Nephron (organoid): ENCODE results near the gene ZSCAN1.
A peak's percentile ranks its signal among the peaks of the same experiment; 100 is the strongest.

Source experiments
- H3K27ac Mint-ChIP-seq, 3 experiments: 2 replicates each; pipeline ENCODE4 v1.8.0; 2020; ENCODE audit warnings: mixed read lengths in 3 of 3, mild to moderate bottlenecking in 2 of 3, moderate library complexity in 1 of 3
- H3K27me3 Mint-ChIP-seq: 2 replicates; pipeline ENCODE4 v1.8.0; 2021; ENCODE audit warnings: low read depth, mild to moderate bottlenecking, moderate library complexity, mixed read lengths
- H3K36me3 Mint-ChIP-seq: 2 replicates; pipeline ENCODE4 v1.8.0; 2020; ENCODE audit warnings: low read depth, mixed read lengths
- H3K4me1 Mint-ChIP-seq: 2 replicates; pipeline ENCODE4 v1.8.0; 2020; ENCODE audit warnings: mixed read lengths
- H3K4me3 Mint-ChIP-seq, 3 experiments: 2 replicates each; pipeline ENCODE4 v1.8.0; 2020; ENCODE audit warnings: mild to moderate bottlenecking in 3 of 3, mixed read lengths in 3 of 3, moderate library complexity in 2 of 3
- H3K9me3 Mint-ChIP-seq: 2 replicates; pipeline ENCODE4 v1.8.0; 2020; ENCODE audit warnings: mixed read lengths
- CTCF ChIP-seq, 3 experiments: fragments of 200-600 bp; sonication (generic); IDR thresholded peaks; one replicate each; pipeline ENCODE4 v1.5.0; 2021; ENCODE audit warnings: antibody characterized with exemption in 3 of 3; ENCODE audit not compliant: unreplicated experiment in 3 of 3

ZSCAN1 gene

GRCh38 chr19:58053480-58054156, 19.8 kb downstream of the ZSCAN1 start:
- H3K27me3 Mint-ChIP-seq = no peaks in the 10 kb centered on the region
- H3K36me3 Mint-ChIP-seq = peaks cover 12% of the 10 kb centered on the region
- H3K27ac Mint-ChIP-seq = no peak overlapping the region
- no peak for TF ChIP-seq CTCF (IDR thresholded peaks at IDR 0.05; ENCODE audit: unreplicated experiment in 3 of 3)
- H3K9me3 Mint-ChIP-seq = peaks cover 50% of the 10 kb centered on the region
- H3K4me3 Mint-ChIP-seq = no peak overlapping the region
- H3K4me1 Mint-ChIP-seq = no peaks in the 10 kb centered on the region

GRCh38 chr19:58054901-58055874, 21.4 kb downstream of the ZSCAN1 start:
- Mint-ChIP-seq H3K36me3 (peaks cover 19% of the 10 kb centered on the region), H3K9me3 (peaks cover 42% of the 10 kb centered on the region), H3K4me1 (no peaks in the 10 kb centered on the region), H3K27ac (no peak overlapping the region), H3K27me3 (no peaks in the 10 kb centered on the region), H3K4me3 (no peak overlapping the region)
- TF ChIP-seq CTCF (IDR thresholded peaks at IDR 0.05; ENCODE audit: unreplicated experiment in 3 of 3) = no peak

- Mint-ChIP-seq H3K9me3 (peaks cover 39% of the 10 kb centered on the region), H3K36me3 (peaks cover 23% of the 10 kb centered on the region), H3K27ac (no peak overlapping the region), H3K4me3 (peak overlapping the region in 1 of 3 experiments; percentile 41), H3K4me1 (no peaks in the 10 kb centered on the region), H3K27me3 (no peaks in the 10 kb centered on the region)
- no peak for TF ChIP-seq CTCF (IDR thresholded peaks at IDR 0.05; ENCODE audit: unreplicated experiment in 3 of 3)
These were observed 22.4 kb downstream of the ZSCAN1 start for GRCh38 chr19:58056261-58056660.

- TF ChIP-seq CTCF (IDR thresholded peaks at IDR 0.05; ENCODE audit: unreplicated experiment in 3 of 3) = no peak
- Mint-ChIP-seq H3K4me1 (no peaks in the 10 kb centered on the region), H3K4me3 (no peak overlapping the region), H3K9me3 (peaks cover 40% of the 10 kb centered on the region), H3K36me3 (peaks cover 26% of the 10 kb centered on the region), H3K27ac (no peak overlapping the region), H3K27me3 (no peaks in the 10 kb centered on the region)
These were observed 23.0 kb downstream of the ZSCAN1 start for GRCh38 chr19:58056861-58057260.

GRCh38 chr19:58058467-58058866, 24.6 kb downstream of the ZSCAN1 start:
- peaks cover 38% of the 10 kb centered on the region for H3K36me3 Mint-ChIP-seq
- H3K4me3 Mint-ChIP-seq = peak overlapping the region; percentile 82 to 89 (median 85)
- H3K27me3 Mint-ChIP-seq = no peaks in the 10 kb centered on the region
- H3K9me3 Mint-ChIP-seq = peaks cover 49% of the 10 kb centered on the region
- peak overlapping the region; percentile 88 to 98 (median 95) for H3K27ac Mint-ChIP-seq
- H3K4me1 Mint-ChIP-seq = no peaks in the 10 kb centered on the region
- no peak for TF ChIP-seq CTCF (IDR thresholded peaks at IDR 0.05; ENCODE audit: unreplicated experiment in 3 of 3)
